ENCODE data around the gene PAK1. TPM values are rescaled to one million over a fixed set of nuclear protein-coding genes. Genes with fewer than 3 reads are reported as not detected.
"Not testable (repeated sequence)": the region's sequence is repeated elsewhere in the genome, so short reads cannot be mapped to it uniquely, and the experiment has no call there.

PAK1 gene
- polyA plus RNA-seq, 4 donors, result 35.0 to 64.0 (median 55.2) TPM

- peaks cover 0 to 4% (median 0%) of the 10 kb centered on the region in 3 donors for H3K4me1 ChIP-seq (ENCODE audit: control insufficient read depth in 3 of 3, insufficient read depth in 2 of 3, low read depth in 1 of 3, low read length in 2 of 3)
- FAIRE-seq, result no peak
- no peak overlapping the region for H3K4me3 ChIP-seq (ENCODE audit: low read depth in 1 of 3, low read length in 3 of 3)
- no peaks in the 10 kb centered on the region for H3K36me3 ChIP-seq (ENCODE audit: control insufficient read depth in 3 of 3, insufficient read depth in 2 of 3, low read depth in 1 of 3, low read length in 3 of 3)
- no peaks in the 10 kb centered on the region for H3K9me3 ChIP-seq (ENCODE audit: control insufficient read depth in 2 of 2, insufficient read depth in 1 of 2, low read depth in 1 of 2, low read length in 1 of 2)
- H3K27me3 ChIP-seq (ENCODE audit: control insufficient read depth in 3 of 3, insufficient read depth in 3 of 3, low read length in 3 of 3), result no peaks in the 10 kb centered on the region
- no peak overlapping the region for H3K27ac ChIP-seq (ENCODE audit: low read depth in 1 of 3, low read length in 2 of 3)
- 12 to 32% (median 30%) methylated on average over 1 of the region's 1 CpG for WGBS, 3 donors
- no peak for DNase-seq
Observed at GRCh38 chr11:77497368-77497767, 23.5 kb upstream of the PAK1 start.

GRCh38 chr11:77495526-77495925 is 21.6 kb upstream of the PAK1 start:
- Histone ChIP-seq H3K36me3 (ENCODE audit: control insufficient read depth in 3 of 3, insufficient read depth in 2 of 3, low read depth in 1 of 3, low read length in 3 of 3) (no peaks in the 10 kb centered on the region), H3K4me3 (ENCODE audit: low read depth in 1 of 3, low read length in 3 of 3) (no peak overlapping the region), H3K4me1 (ENCODE audit: control insufficient read depth in 3 of 3, insufficient read depth in 2 of 3, low read depth in 1 of 3, low read length in 2 of 3) (no peaks in the 10 kb centered on the region), H3K27me3 (ENCODE audit: control insufficient read depth in 3 of 3, insufficient read depth in 3 of 3, low read length in 3 of 3) (no peaks in the 10 kb centered on the region), H3K27ac (ENCODE audit: low read depth in 1 of 3, low read length in 2 of 3) (no peak overlapping the region), H3K9me3 (ENCODE audit: control insufficient read depth in 2 of 2, insufficient read depth in 1 of 2, low read depth in 1 of 2, low read length in 1 of 2) (no peaks in the 10 kb centered on the region)
- WGBS, 3 donors, result 92 to 100% (median 98%) methylated on average over 1 of the region's 1 CpG
- DNase-seq, result no peak
- no peak for FAIRE-seq

- H3K36me3 ChIP-seq (ENCODE audit: control insufficient read depth in 3 of 3, insufficient read depth in 2 of 3, low read depth in 1 of 3, low read length in 3 of 3); H3K4me1 ChIP-seq (ENCODE audit: control insufficient read depth in 3 of 3, insufficient read depth in 2 of 3, low read depth in 1 of 3, low read length in 2 of 3); DNase-seq; FAIRE-seq; H3K27me3 ChIP-seq (ENCODE audit: control insufficient read depth in 3 of 3, insufficient read depth in 3 of 3, low read length in 3 of 3); H3K27ac ChIP-seq (ENCODE audit: low read depth in 1 of 3, low read length in 2 of 3); H3K4me3 ChIP-seq (ENCODE audit: low read depth in 1 of 3, low read length in 3 of 3); H3K9me3 ChIP-seq (ENCODE audit: control insufficient read depth in 2 of 2, insufficient read depth in 1 of 2, low read depth in 1 of 2, low read length in 1 of 2): not testable (repeated sequence)
- WGBS, 3 donors, result 93 to 96% (median 96%) methylated on average over 17 to 27 of the region's 28 CpGs
Observed at GRCh38 chr11:77490035-77490434, 16.1 kb upstream of the PAK1 start.

GRCh38 chr11:77487790-77488189 is 13.9 kb upstream of the PAK1 start:
- Histone ChIP-seq H3K27ac (ENCODE audit: low read depth in 1 of 3, low read length in 2 of 3) (no peak overlapping the region), H3K9me3 (ENCODE audit: control insufficient read depth in 2 of 2, insufficient read depth in 1 of 2, low read depth in 1 of 2, low read length in 1 of 2) (peaks cover 0 to 6% of the 10 kb centered on the region in 2 donors), H3K36me3 (ENCODE audit: control insufficient read depth in 3 of 3, insufficient read depth in 2 of 3, low read depth in 1 of 3, low read length in 3 of 3) (no peaks in the 10 kb centered on the region), H3K27me3 (ENCODE audit: control insufficient read depth in 3 of 3, insufficient read depth in 3 of 3, low read length in 3 of 3) (no peaks in the 10 kb centered on the region), H3K4me1 (ENCODE audit: control insufficient read depth in 3 of 3, insufficient read depth in 2 of 3, low read depth in 1 of 3, low read length in 2 of 3) (no peaks in the 10 kb centered on the region), H3K4me3 (ENCODE audit: low read depth in 1 of 3, low read length in 3 of 3) (no peak overlapping the region)
- FAIRE-seq (no peak), DNase-seq (no peak)
- WGBS, 3 donors, result 83 to 91% (median 90%) methylated on average over 2 of the region's 2 CpGs

- H3K36me3 ChIP-seq (ENCODE audit: control insufficient read depth in 3 of 3, insufficient read depth in 2 of 3, low read depth in 1 of 3, low read length in 3 of 3), result no peaks in the 10 kb centered on the region
- FAIRE-seq (no peak), DNase-seq (no peak)
- 89 to 98% (median 94%) methylated on average over 2 of the region's 2 CpGs for WGBS, 3 donors
- H3K4me3 ChIP-seq (ENCODE audit: low read depth in 1 of 3, low read length in 3 of 3), result no peak overlapping the region
- H3K4me1 ChIP-seq (ENCODE audit: control insufficient read depth in 3 of 3, insufficient read depth in 2 of 3, low read depth in 1 of 3, low read length in 2 of 3), result peaks cover 0 to 9% (median 0%) of the 10 kb centered on the region in 3 donors
- H3K27ac ChIP-seq (ENCODE audit: low read depth in 1 of 3, low read length in 2 of 3), result no peak overlapping the region
- H3K27me3 ChIP-seq (ENCODE audit: control insufficient read depth in 3 of 3, insufficient read depth in 3 of 3, low read length in 3 of 3), result no peaks in the 10 kb centered on the region
- no peaks in the 10 kb centered on the region for H3K9me3 ChIP-seq (ENCODE audit: control insufficient read depth in 2 of 2, insufficient read depth in 1 of 2, low read depth in 1 of 2, low read length in 1 of 2)
Observed at GRCh38 chr11:77479746-77480352, 6.0 kb upstream of the PAK1 start.

GRCh38 chr11:77475206-77475605 is 1.3 kb upstream of the PAK1 start:
- 19 to 65% (median 35%) methylated on average over 5 of the region's 5 CpGs for WGBS, 3 donors
- DNase-seq, result peak; percentile 86 to 90
- Histone ChIP-seq H3K4me1 (ENCODE audit: control insufficient read depth in 3 of 3, insufficient read depth in 2 of 3, low read depth in 1 of 3, low read length in 2 of 3) (peaks cover 0 to 29% (median 5%) of the 10 kb centered on the region in 3 donors), H3K27ac (ENCODE audit: low read depth in 1 of 3, low read length in 2 of 3) (peak overlapping the region; percentile 38 to 96 (median 79)), H3K4me3 (ENCODE audit: low read depth in 1 of 3, low read length in 3 of 3) (no peak overlapping the region), H3K36me3 (ENCODE audit: control insufficient read depth in 3 of 3, insufficient read depth in 2 of 3, low read depth in 1 of 3, low read length in 3 of 3) (no peaks in the 10 kb centered on the region), H3K9me3 (ENCODE audit: control insufficient read depth in 2 of 2, insufficient read depth in 1 of 2, low read depth in 1 of 2, low read length in 1 of 2) (no peaks in the 10 kb centered on the region), H3K27me3 (ENCODE audit: control insufficient read depth in 3 of 3, insufficient read depth in 3 of 3, low read length in 3 of 3) (no peaks in the 10 kb centered on the region)
- FAIRE-seq, result no peak

- Histone ChIP-seq H3K4me3 (ENCODE audit: low read depth in 1 of 3, low read length in 3 of 3) (peak overlapping the region in 2 of 3 donors; percentile 52 to 60), H3K36me3 (ENCODE audit: control insufficient read depth in 3 of 3, insufficient read depth in 2 of 3, low read depth in 1 of 3, low read length in 3 of 3) (no peaks in the 10 kb centered on the region), H3K27me3 (ENCODE audit: control insufficient read depth in 3 of 3, insufficient read depth in 3 of 3, low read length in 3 of 3) (no peaks in the 10 kb centered on the region), H3K27ac (ENCODE audit: low read depth in 1 of 3, low read length in 2 of 3) (peak overlapping the region; percentile 59 to 96 (median 79)), H3K9me3 (ENCODE audit: control insufficient read depth in 2 of 2, insufficient read depth in 1 of 2, low read depth in 1 of 2, low read length in 1 of 2) (no peaks in the 10 kb centered on the region), H3K4me1 (ENCODE audit: control insufficient read depth in 3 of 3, insufficient read depth in 2 of 3, low read depth in 1 of 3, low read length in 2 of 3) (peaks cover 0 to 32% (median 5%) of the 10 kb centered on the region in 3 donors)
- WGBS, 3 donors, result 9 to 32% (median 23%) methylated on average over 10 of the region's 10 CpGs
- DNase-seq (peak; percentile 58 to 80), FAIRE-seq (no peak)
Observed at GRCh38 chr11:77474684-77475060, 778 bp upstream of the PAK1 start.

GRCh38 chr11:77472991-77473800 is 698 bp downstream of the PAK1 start:
- peaks cover 0 to 42% (median 8%) of the 10 kb centered on the region in 3 donors for H3K4me1 ChIP-seq (ENCODE audit: control insufficient read depth in 3 of 3, insufficient read depth in 2 of 3, low read depth in 1 of 3, low read length in 2 of 3)
- no peak for FAIRE-seq
- 1 to 6% (median 2%) methylated on average over 20 to 80 of the region's 80 CpGs for WGBS, 3 donors

More at GRCh38 chr11:77472991-77473800, 698 bp downstream of the PAK1 start:
- peak overlapping the region; percentile 90 to 96 (median 95) for H3K27ac ChIP-seq (ENCODE audit: low read depth in 1 of 3, low read length in 2 of 3)
- no peaks in the 10 kb centered on the region for H3K36me3 ChIP-seq (ENCODE audit: control insufficient read depth in 3 of 3, insufficient read depth in 2 of 3, low read depth in 1 of 3, low read length in 3 of 3)
- peak; percentile 55 to 82 for DNase-seq
- H3K4me3 ChIP-seq (ENCODE audit: low read depth in 1 of 3, low read length in 3 of 3), result peak overlapping the region; percentile 60 to 75 (median 73)
- no peaks in the 10 kb centered on the region for H3K27me3 ChIP-seq (ENCODE audit: control insufficient read depth in 3 of 3, insufficient read depth in 3 of 3, low read length in 3 of 3)
- H3K9me3 ChIP-seq (ENCODE audit: control insufficient read depth in 2 of 2, insufficient read depth in 1 of 2, low read depth in 1 of 2, low read length in 1 of 2), result no peaks in the 10 kb centered on the region
